GM23338 (cell line): Measurements from ENCODE around the gene NFATC3. TPM values are rescaled to one million over a fixed set of nuclear protein-coding genes. Genes with fewer than 3 reads are reported as not detected.

Experiments
- ATAC-seq: fragments of 200-7000 bp; cut with Tn5 transposase; 3 replicates; pipeline ENCODE4 v1.9.1; 2020
- DNase-seq: peaks from one replicate; pipeline ENCODE4 v3.0.0-alpha.2; 2015; ENCODE audit warnings: low spot score
- H2AFZ ChIP-seq: fragments of 200-600 bp; sonication (generic); 2 replicates; pipeline ENCODE4 v1.8.0; 2016; ENCODE audit warnings: antibody characterized with exemption, mild to moderate bottlenecking, moderate library complexity
- H3F3A ChIP-seq: fragments of 200-600 bp; sonication (generic); replicated peaks from 2 replicates; pipeline ENCODE4 v1.8.0; 2017; ENCODE audit warnings: antibody characterized with exemption, mixed run types, low read depth
- H3K27ac ChIP-seq: fragments of 200-600 bp; sonication (generic); 2 replicates; pipeline ENCODE4 v1.6.1; 2016; ENCODE audit warnings: low read depth
- H3K27me3 ChIP-seq: fragments of 200-600 bp; sonication (generic); 2 replicates; pipeline ENCODE4 v1.8.0; 2016; ENCODE audit warnings: mild to moderate bottlenecking, mixed run types, moderate library complexity; ENCODE audit not compliant: insufficient read depth
- H3K36me3 ChIP-seq: fragments of 200-600 bp; sonication (generic); 2 replicates; pipeline ENCODE4 v1.8.0; 2016; ENCODE audit warnings: mild to moderate bottlenecking; ENCODE audit not compliant: insufficient read depth
- H3K4me1 ChIP-seq: fragments of 200-600 bp; sonication (generic); 2 replicates; pipeline ENCODE4 v1.8.0; 2016; ENCODE audit warnings: mild to moderate bottlenecking, moderate library complexity; ENCODE audit not compliant: insufficient read depth
- H3K4me2 ChIP-seq: fragments of 200-600 bp; sonication (generic); 2 replicates; pipeline ENCODE4 v1.7.1; 2017; ENCODE audit warnings: mixed run types
- H3K4me3 ChIP-seq: fragments of 200-600 bp; sonication (generic); 2 replicates; pipeline ENCODE4 v1.6.1; 2016; ENCODE audit warnings: mixed run types
- H3K79me2 ChIP-seq: fragments of 200-600 bp; sonication (generic); replicated peaks from 2 replicates; pipeline ENCODE4 v1.8.0; 2017; ENCODE audit warnings: mild to moderate bottlenecking; ENCODE audit not compliant: insufficient read depth
- H3K9me2 ChIP-seq: fragments of 200-600 bp; sonication (generic); 2 replicates; pipeline ENCODE4 v1.8.0; 2017; ENCODE audit not compliant: insufficient read depth
- H4K20me1 ChIP-seq: fragments of 200-600 bp; sonication (generic); replicated peaks from 2 replicates; pipeline ENCODE4 v1.8.0; 2017; ENCODE audit warnings: mild to moderate bottlenecking; ENCODE audit not compliant: insufficient read depth
- H3K27ac Mint-ChIP-seq: 2 replicates; pipeline ENCODE4 v1.8.0; 2020; ENCODE audit warnings: inconsistent platforms, mild to moderate bottlenecking, moderate library complexity, mixed read lengths
- H3K27me3 Mint-ChIP-seq: 3 replicates; pipeline ENCODE4 v1.8.0; 2022; ENCODE audit warnings: low read depth, mild to moderate bottlenecking, moderate library complexity, mixed read lengths, inconsistent platforms; ENCODE audit not compliant: insufficient read depth, poor library complexity
- H3K36me3 Mint-ChIP-seq: 3 replicates; pipeline ENCODE4 v1.8.0; 2021; ENCODE audit warnings: low read depth, mild to moderate bottlenecking, inconsistent platforms, moderate library complexity, mixed read lengths
- H3K4me1 Mint-ChIP-seq: 3 replicates; pipeline ENCODE4 v1.8.0; 2020; ENCODE audit warnings: mild to moderate bottlenecking, inconsistent platforms, mixed read lengths
- H3K4me3 Mint-ChIP-seq: 3 replicates; pipeline ENCODE4 v1.8.0; 2021; ENCODE audit warnings: moderate library complexity, mild to moderate bottlenecking, inconsistent platforms, mixed read lengths
- H3K9me3 Mint-ChIP-seq: 3 replicates; pipeline ENCODE4 v1.8.0; 2020; ENCODE audit warnings: moderate library complexity, mild to moderate bottlenecking, inconsistent platforms, mixed read lengths
- CREB1 ChIP-seq: fragments of 250-450 bp; sonication (Bioruptor Pico); IDR thresholded peaks from 2 replicates; pipeline ENCODE4 v1.5.0; 2020; ENCODE audit warnings: low read depth, mild to moderate bottlenecking, moderate library complexity
- CTCF ChIP-seq, 2 experiments: fragments of 200-600 bp in 1 of 2; sonication (generic) in 1 of 2; conservative IDR thresholded peaks; 2 replicates each; pipeline versions ENCODE4 v1.5.1 to v1.6.1; 2016 to 2017; ENCODE audit warnings: antibody characterized with exemption in 2 of 2, low read depth in 2 of 2, mild to moderate bottlenecking in 2 of 2, moderate library complexity in 1 of 2
- ETS1 ChIP-seq: IDR thresholded peaks from 2 replicates; pipeline ENCODE4 v1.6.1; 2016; ENCODE audit warnings: antibody characterized with exemption
- EZH2 ChIP-seq: fragments of 200-600 bp; sonication (generic); IDR thresholded peaks from one replicate; pipeline ENCODE4 v1.8.0; 2017; ENCODE audit warnings: antibody characterized with exemption, mild to moderate bottlenecking, low read depth; ENCODE audit not compliant: unreplicated experiment
- EZH2phosphoT487 ChIP-seq: fragments of 200-600 bp; sonication (generic); IDR thresholded peaks from one replicate; pipeline ENCODE4 v1.8.1; 2018; ENCODE audit warnings: antibody characterized with exemption; ENCODE audit not compliant: unreplicated experiment
- JUNB ChIP-seq: IDR thresholded peaks from one replicate; pipeline ENCODE4 v1.6.1; 2016; ENCODE audit warnings: antibody characterized with exemption; ENCODE audit not compliant: unreplicated experiment
- NANOG ChIP-seq: IDR thresholded peaks from 2 replicates; pipeline ENCODE4 v1.6.1; 2016; ENCODE audit warnings: antibody characterized with exemption, borderline replicate concordance
- POLR2AphosphoS5 ChIP-seq: IDR thresholded peaks from 2 replicates; pipeline ENCODE4 v1.6.1; 2016; ENCODE audit warnings: antibody characterized with exemption, low read depth
- REST ChIP-seq: IDR thresholded peaks from one replicate; pipeline ENCODE4 v1.6.1; 2018; ENCODE audit warnings: antibody characterized with exemption; ENCODE audit not compliant: unreplicated experiment
- STAT1 ChIP-seq: IDR thresholded peaks from one replicate; pipeline ENCODE4 v1.6.1; 2016; ENCODE audit warnings: antibody characterized with exemption; ENCODE audit not compliant: unreplicated experiment
- ZNF114 ChIP-seq: fragments of 250-450 bp; sonication (Bioruptor Pico); IDR thresholded peaks from 2 replicates; pipeline ENCODE4 v1.5.0; 2020; ENCODE audit warnings: mild to moderate bottlenecking, moderate library complexity
- polyA plus RNA-seq: library from polyadenylated mRNA; unstranded; fragments of >200 nt; fragmentation: Nextera tagmentation; extraction: Ambion mirVana; gene quantifications from 2 replicates; pipeline ENCODE4 v1.2.1, GENCODE V29; 2016
- total RNA-seq: library from RNA; depleted of rRNA; stranded (reverse); fragments of >200 nt; shearing (Covaris generic); gene quantifications from 2 replicates; pipeline ENCODE4 v1.2.3, GENCODE V29; 2014

The NFATC3 gene
- total and polyA plus RNA-seq, 2 experiments from 2014 or later: 9.2 to 40.9 TPM

- TF ChIP-seq REST (no peak), CREB1 (CRISPR knock-in tag) (no peak), EZH2phosphoT487 (no peak), NANOG (no peak), POLR2AphosphoS5 (no peak), ETS1 (no peak), JUNB (no peak), CTCF (conservative IDR thresholded peaks at IDR 0.05; ENCODE audit: low read depth in 2 of 2) (no peak), ZNF114 (no peak), STAT1 (no peak), EZH2 (no peak)
Observed at GRCh38 chr16:68078701-68079375, 6.3 kb upstream of the NFATC3 start (continued).

- no peaks in the 10 kb centered on the region for H3K9me3 Mint-ChIP-seq
- H3K27ac Mint-ChIP-seq: no peak overlapping the region
- DNase-seq (no peak), ATAC-seq (no peak)
- no peak overlapping the region for H3K4me2 ChIP-seq
- no peaks in the 10 kb centered on the region for H4K20me1 ChIP-seq
- no peak overlapping the region for H3K4me3 ChIP-seq
- H3F3A ChIP-seq: peaks cover 9% of the 10 kb centered on the region
- no peaks in the 10 kb centered on the region for H3K27me3 ChIP-seq
- H3K4me1 Mint-ChIP-seq: peaks cover 10% of the 10 kb centered on the region
- no peaks in the 10 kb centered on the region for H3K9me2 ChIP-seq
- 0 out of 2 replicates have a peak, but pooled peaks cover 3% of the 10 kb centered on the region for H3K36me3 ChIP-seq
- H3K27ac ChIP-seq: no peak overlapping the region
- H3K79me2 ChIP-seq: no peaks in the 10 kb centered on the region
- H3K4me1 ChIP-seq: peaks cover 12% of the 10 kb centered on the region
- H3K4me3 Mint-ChIP-seq: no peak overlapping the region
- H3K27me3 Mint-ChIP-seq: peaks cover 8% of the 10 kb centered on the region
- H3K36me3 Mint-ChIP-seq: peaks cover 16% of the 10 kb centered on the region
- no peak overlapping the region for H2AFZ ChIP-seq
- no peak for TF ChIP-seq REST
- TF ChIP-seq ETS1: no peak
Observed at GRCh38 chr16:68079376-68079625, 5.9 kb upstream of the NFATC3 start.
